ENCODE data around the gene AIFM3.

DNA sequence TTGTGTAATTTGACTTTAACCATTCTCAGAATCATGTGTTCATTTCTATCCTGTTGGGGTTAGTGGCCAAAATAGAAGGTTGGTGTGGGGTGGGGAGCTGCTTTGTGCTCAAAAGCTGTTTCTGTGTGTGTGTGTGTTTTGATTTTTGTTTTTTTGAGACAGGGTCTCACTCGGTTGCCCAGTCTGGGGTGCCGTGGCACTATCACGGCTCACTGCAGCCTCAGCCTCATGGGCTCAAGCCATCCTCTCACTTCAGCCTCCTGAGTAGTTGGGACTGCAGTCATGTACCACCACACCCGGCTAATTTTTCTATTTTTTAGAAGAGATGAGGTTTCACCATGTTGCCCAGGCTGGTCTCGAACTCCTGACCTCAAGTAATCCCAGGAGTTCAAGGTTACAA lies 18.1 kb upstream of the AIFM3 start:
- TF ChIP-seq, protein P1, sequence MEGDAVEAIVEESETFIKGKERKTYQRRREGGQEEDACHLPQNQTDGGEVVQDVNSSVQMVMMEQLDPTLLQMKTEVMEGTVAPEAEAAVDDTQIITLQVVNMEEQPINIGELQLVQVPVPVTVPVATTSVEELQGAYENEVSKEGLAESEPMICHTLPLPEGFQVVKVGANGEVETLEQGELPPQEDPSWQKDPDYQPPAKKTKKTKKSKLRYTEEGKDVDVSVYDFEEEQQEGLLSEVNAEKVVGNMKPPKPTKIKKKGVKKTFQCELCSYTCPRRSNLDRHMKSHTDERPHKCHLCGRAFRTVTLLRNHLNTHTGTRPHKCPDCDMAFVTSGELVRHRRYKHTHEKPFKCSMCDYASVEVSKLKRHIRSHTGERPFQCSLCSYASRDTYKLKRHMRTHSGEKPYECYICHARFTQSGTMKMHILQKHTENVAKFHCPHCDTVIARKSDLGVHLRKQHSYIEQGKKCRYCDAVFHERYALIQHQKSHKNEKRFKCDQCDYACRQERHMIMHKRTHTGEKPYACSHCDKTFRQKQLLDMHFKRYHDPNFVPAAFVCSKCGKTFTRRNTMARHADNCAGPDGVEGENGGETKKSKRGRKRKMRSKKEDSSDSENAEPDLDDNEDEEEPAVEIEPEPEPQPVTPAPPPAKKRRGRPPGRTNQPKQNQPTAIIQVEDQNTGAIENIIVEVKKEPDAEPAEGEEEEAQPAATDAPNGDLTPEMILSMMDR (IDR thresholded peaks at IDR 0.05): no peak
- TF ChIP-seq POLR2A (IDR thresholded peaks at IDR 0.05): no peak
